DND-41 (cell line): ENCODE data around the gene HMHB1.

ENCODE experiments used
- CTCF ChIP-seq: IDR thresholded peaks from 2 replicates; pipeline ENCODE4 v1.5.1; 2012; ENCODE audit warnings: borderline replicate concordance, low read length, moderate library complexity, mild to moderate bottlenecking; ENCODE audit not compliant: poor library complexity, severe bottlenecking; ENCODE audit errors: extremely low read depth
- EZH2 ChIP-seq: IDR thresholded peaks from 3 replicates; pipeline ENCODE4 v1.6.1; 2012; ENCODE audit warnings: borderline replicate concordance, low read depth, mild to moderate bottlenecking, moderate library complexity, low read length, inconsistent platforms; ENCODE audit not compliant: severe bottlenecking

GRCh38 chr5:143770450-143770849 lies 41.5 kb upstream of the HMHB1 start:
- no peak for TF ChIP-seq CTCF
- TF ChIP-seq EZH2 = no peak
